Stimulated activated CD4-positive, alpha-beta T cell treated with anti-CD3 and anti-CD28 coated beads, Interleukin-1b, Interleukin-23, amount 100 ng/mL, for 4 hours (primary cell): ENCODE measurements around the gene NRBF2.
A peak's percentile ranks its signal among the peaks of the same experiment; 100 is the strongest.

ENCODE experiments used
- DNase-seq, 2 donors: peaks; one replicate each; pipeline ENCODE4 v3.0.0-alpha.2; 2020; ENCODE audit warnings: low read depth in 2 of 2

NRBF2 gene

DNA sequence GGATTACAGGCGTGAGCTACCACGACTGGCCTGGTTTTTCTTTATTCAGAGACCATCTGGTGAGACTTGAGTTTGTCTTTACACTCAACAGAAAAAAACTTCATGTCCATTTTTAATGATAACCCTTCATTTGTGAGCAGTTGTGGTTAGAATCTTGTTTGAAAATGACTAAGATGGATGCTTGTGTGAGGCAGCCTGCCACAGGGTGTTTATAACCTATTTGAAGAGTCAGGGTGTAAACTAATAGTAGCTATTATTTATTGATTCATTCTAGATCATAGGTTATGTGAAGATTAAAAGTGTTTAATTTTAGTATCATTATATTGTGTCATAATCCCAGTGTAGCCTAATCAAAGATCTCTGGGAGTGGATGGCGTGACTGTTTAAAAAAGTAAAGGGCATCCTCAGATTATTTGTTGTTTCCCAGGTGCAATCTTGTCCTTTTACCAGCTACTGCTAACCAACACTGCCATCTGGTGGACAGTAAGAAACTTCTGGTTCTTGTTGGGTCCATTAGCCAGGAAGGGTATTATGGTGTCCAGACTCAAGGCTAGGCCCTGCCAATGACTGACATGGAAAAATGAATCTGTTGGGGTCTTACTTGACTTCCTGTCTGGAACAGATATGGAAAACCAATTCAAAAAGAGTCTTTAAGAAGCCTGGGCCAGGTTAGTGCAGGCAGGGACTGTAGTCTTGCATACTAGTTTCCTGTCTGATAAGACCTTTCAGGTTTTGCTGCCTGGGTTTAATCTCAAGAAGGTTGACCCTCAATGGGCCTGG is 24.9 kb downstream of the NRBF2 start:
- peak in 1 of 2 donors; percentile 41 for DNase-seq

DNA sequence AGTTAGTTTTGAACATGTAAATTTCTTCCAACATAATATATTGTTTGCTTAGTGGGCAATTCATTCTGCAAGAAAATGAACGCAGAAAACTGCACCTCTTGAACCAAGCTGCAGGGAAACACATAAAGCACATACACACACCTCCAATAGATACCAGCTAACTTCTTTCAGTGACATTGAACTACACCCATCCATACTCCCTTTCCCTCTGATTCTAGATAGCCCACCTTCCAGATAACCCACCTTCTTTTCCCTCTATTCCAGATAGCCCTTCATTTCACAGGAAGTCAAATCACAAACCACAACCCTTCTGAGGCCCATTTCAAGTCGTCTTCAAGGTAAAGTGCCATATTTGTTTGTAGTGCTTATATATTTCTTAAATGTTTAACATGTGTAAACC is 28.5 kb downstream of the NRBF2 start:
- no peak for DNase-seq

DNA sequence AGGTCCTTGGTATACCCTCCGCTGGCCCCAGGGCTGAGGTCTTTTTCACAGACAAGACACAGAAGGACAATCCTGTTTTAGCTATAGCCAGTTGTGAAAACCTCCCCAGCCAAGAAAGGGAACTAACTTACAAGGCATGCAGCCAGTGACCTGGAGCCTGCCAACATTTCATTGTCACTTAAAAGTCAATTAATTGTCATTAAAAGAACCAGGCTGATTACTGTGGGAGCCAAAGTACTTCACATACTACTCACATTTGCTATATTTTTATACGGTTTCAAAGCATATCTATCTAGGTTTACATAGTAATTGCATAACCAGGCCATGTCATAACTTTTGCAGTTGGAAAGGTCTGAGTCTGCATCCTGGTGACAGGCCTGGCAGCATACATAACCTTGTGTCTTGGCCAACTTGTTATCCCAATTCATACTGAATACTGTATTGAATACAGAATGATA is 31.1 kb downstream of the NRBF2 start:
- DNase-seq: no peak

DNA sequence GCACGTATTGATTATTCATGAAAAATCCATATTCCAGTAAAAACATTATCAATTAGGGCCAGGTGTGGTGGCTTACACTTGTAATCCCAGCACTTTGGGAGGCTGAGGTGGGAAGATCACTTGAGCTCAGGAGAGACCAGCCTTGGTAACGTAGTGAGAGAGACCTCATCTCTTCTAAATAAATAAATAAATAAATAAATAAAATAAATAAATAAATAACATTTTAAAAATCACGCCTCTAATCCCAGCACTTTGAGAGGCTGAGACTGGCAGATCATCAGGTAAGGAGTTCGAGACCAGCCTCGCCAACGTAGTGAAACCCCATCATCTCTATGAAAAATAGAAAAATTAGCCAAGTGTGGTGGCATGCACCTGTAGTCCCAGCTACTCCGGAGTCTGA is 32.1 kb downstream of the NRBF2 start:
- DNase-seq: no peak

DNA sequence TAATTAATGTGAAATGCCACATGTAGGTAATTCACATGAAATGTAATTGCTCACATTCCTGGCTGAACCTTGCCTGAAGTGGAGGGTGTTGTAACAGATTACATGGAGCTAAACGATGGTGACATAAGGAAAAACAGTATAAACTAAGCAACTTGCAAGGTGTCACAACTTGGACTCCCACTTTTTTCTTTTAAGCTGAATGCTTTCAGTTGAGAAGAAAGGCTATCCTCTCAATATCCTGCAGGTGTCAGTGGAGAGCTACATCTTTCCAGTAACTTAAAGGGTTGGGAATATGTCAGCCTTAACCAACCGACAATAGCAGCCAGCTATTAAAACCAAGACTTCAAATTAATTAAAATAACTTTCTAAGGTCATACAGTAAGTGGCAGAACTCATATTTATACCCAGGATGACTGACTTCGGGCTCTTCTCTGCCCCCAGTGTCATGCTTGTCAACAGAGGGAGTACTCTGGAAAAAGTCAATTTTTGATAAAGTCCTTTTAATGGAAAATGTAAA is 33.7 kb downstream of the NRBF2 start:
- DNase-seq: peak in 1 of 2 donors; percentile 8

DNA sequence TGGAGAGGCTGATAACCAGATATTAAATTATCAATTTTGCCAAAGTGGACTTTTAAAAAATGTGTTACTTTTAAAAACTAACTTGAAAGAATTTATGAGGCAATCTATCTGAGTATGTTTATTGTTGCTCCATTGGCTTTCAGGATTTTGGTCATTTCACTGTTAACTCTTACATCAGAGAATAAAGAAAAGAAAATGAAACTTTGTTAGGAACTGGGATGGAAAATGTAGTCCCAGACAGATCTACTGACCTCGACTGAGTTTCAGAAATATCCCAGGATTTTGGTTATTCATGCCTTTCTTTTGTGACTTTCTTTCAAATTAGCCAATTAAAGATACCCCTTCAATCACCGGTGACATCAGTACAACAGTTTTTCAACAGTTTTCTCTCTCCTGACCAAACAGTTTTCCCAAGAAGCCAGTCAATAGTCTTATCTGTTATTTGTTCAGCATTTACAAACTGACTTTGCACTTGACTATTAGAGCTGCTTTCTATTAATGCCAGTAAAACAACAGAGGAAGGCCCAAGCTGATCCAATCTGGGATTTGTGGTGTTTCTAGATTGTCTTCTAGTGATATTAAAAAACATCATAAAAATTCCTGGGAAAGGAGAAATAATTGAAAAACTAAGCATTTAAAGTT is 35.8 kb downstream of the NRBF2 start:
- DNase-seq: no peak

DNA sequence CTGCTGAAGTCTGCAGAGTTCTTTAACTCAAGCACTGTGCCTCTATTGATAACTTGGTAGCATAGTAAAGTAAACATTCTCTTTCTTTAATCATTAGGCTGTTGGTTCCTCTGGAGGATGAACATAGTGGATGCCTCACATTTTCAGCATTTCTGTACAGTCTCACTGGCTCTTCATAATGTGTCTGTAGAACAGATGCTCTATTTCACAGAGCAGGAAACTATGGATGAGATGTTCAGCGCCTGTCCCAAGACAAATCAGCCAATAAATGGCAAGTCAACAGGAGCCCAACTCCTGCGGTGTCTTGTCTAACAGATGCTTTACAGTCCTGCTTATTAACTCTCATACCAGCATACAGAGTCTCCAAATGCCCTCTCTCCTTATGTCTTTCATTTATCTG is 36.5 kb downstream of the NRBF2 start:
- no peak for DNase-seq

DNA sequence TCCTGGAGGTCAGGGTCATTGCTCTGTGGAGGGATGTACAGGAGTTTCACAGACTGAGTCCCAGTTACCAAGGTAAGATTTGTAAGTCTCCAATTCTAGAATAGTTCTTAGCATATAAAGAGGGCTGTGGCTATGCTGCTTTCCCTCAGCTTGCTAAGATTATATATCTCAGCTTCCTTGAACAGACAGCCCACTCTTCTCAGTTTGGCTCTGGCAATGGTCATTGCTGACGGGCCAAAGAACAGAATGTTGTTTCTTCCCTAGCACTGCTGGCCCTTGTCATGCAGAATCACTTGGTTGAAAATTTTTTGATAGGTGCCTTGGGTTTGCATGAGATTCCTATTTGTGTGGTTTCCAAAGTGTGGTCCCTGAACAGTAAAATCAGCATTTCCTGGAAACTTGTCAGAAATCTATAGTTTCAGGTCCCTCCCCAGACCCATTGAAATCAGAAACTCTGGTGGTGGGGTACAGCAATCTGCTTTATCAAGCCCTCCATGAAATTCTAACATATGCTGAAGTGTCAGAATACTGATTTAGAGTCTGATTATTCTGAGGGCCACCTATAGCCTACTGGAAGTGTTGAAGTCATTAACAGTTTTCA is 38.2 kb downstream of the NRBF2 start:
- no peak for DNase-seq

DNA sequence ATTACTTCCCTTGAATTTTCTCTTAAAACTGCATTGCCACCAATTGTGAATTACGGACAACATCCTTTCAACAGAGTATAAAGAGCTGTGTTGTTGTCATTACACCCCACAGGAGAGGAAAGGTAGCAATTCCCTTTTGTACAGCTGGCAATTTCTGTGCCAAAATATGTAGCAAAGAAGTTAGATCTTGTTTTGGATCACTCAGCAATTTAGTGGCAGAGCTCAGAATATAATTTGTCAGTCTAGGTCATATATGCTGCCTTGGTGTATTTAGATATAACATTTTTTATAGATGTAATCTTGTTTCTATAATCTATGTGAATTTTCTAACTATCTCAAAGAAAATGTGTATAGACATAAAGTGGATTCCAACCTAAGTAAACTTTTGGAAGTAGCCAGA is 38.8 kb downstream of the NRBF2 start:
- DNase-seq: no peak

DNA sequence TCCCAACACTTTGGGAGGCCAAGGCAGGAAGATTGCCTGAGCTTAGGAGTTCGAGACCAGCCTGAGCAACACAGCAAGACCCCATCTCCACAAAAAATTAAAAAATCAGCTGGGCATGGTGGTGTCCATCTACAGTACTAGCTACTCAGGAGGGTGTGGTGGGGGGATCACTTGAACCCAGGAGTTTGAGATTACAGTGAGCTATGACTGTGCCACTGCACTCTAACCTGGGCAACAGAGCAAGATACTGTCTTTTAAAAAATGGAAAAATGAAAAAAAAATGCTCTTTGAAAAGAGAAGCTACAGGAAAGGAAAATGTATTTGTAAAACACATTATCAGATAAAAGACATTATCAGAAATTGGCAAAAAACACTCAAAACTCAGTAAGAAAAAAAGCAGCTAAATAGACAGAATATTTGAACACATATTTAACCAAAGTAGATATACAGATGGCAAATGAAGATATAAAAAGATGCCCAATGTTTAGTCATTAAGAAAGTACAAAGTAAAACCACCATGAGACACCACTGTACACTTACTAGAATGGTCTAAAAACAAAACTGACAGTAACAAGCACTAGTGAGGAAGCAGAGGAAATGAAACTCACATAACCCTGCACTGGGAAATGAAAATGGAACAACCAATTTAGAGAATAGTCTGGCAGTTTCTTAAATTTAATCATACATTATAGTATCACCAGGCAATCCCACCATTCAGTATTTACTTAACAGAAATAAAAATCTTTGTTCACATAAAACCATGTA is 40.5 kb downstream of the NRBF2 start:
- no peak for DNase-seq

DNA sequence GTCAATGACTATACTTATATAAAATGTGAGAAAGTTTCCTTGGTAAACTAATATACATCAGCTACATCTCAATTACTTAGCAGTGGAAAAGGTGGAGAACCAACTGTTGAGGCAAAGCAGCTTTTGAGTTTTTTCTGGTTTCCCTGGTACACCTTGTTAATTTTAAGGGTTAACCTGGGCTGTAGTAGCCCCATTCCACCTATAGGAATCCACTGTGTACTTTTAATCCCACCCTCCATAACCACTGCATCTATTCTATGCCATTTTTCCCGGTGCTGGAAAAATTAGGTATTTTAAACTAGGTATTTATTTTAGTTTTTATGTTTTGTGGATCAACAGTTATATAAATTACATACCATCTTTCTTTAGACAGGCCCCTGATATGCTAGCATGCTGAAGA is 42.4 kb downstream of the NRBF2 start:
- no peak for DNase-seq

DNA sequence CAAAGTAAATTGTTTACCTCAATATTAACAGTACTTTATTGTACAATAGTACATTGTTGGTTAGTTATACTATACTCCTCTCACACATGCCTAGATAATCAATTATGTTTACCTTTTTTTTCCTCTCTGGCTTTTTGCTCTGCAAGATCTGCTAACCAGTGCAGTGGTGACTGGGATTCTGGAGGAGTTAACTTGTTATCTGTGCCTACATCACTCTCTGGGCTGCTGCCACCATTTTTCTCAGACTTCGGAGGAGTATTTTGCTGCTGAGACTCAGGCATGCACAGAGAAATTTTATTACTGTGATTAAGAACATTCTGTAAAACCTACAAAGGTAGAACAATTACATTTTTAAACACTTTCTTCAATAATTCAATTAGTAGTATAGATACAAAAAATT is 59.7 kb downstream of the NRBF2 start:
- no peak for DNase-seq

DNA sequence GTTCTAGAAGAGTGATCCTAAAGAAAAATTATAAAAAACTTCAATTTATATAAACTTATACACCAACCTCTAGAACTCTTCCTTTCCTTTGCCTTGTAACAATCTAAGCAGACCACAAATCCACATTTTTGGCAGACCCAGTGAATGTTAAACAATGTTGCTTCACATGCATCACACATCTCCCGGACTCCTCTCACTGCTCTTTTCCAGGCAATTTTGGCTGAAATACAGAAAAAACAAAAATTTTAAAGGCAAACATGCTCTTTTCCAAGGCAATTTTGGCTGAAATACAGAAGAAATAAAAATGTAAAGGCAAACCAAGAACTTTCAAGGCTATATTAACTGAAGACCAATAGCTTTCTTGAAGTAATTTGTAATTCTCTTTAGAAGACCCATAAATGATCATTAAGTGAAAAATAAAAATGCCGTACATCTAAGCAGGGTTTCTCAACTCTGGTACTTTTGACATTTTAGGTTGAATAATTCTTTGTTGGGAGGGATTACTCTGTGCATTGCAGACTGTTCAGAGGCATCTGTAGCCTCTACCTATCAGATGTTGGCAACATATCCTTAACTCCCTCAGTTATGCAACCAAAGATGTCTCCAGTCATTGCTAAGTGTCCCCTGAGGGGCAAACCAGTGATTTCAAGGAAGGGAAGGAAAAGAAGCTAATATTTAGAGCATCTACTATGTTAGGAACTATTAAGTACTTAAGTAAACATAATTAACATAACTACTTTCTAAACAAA is 64.4 kb downstream of the NRBF2 start:
- DNase-seq: no peak

DNA sequence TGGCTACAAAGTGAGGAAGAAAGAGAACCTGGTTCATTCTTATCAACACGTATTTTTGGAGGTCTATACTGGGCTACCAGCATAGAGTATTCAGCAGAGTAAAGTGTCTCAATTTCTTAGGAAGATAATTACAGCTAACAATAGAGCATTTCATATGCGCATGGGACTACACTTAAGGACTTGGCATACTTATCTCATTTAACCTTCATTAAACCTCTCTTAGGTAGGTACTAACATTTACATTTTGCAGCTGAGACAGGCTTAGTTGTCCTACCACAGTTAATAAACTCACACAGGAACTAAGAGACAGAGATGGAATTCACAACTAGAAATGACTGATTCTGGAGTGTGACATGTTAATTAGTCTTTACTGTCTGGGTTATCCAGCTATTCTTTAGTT is 66.6 kb downstream of the NRBF2 start:
- no peak for DNase-seq

DNA sequence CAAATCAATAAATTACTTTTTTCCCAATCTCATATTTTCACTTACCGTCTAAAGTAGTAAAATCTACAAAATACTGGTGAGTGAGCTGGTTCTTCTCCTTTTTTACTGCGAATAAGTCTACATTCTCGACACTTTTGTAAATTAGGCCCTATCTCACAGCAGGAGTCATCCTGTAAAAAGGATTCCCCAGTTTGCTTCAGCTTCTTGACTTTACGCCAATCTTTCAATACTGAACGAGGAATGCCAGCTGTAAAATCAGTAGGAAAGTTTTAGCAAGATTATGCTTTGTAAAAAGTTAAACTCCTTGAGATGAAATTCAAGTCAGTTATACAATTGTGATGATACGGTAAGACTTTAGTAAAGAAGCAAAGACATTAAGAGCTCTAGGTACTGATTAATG is 67.3 kb downstream of the NRBF2 start:
- no peak for DNase-seq

DNA sequence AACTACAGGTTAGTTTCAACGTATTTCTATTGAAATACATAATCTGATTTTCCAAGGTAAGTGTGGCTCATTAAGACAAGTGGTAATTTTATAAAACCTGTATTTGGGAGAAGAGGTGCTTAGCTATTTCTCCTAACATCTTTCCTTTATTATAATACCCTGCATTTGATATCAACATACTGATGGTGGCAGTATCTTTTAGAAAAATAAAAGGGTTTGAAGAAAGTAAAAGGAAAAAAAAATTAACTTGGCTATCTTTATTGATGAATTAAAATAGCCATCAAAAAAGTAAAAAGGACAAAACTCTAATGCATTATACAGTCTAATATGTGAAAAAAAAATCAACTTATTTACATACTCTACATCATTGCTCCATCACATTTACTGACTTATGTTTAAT is 68.0 kb downstream of the NRBF2 start:
- no peak for DNase-seq
